ENCODE data around the gene PALLD.

The PALLD gene

GRCh38 chr4:168623484-168623883 lies 126.6 kb downstream of the PALLD start (continued):
- TF ChIP-seq ZNF146 (tag by site-specific recombination; IDR thresholded peaks at IDR 0.05), result no peak
- no peak for TF ChIP-seq ZSCAN30 (tag by site-specific recombination; IDR thresholded peaks at IDR 0.05)
- TF ChIP-seq PRDM6 (tag by site-specific recombination; IDR thresholded peaks at IDR 0.05), result no peak
- TF ChIP-seq ZNF175 (tag by site-specific recombination; IDR thresholded peaks at IDR 0.05), result no peak
- TF ChIP-seq, protein P1, sequence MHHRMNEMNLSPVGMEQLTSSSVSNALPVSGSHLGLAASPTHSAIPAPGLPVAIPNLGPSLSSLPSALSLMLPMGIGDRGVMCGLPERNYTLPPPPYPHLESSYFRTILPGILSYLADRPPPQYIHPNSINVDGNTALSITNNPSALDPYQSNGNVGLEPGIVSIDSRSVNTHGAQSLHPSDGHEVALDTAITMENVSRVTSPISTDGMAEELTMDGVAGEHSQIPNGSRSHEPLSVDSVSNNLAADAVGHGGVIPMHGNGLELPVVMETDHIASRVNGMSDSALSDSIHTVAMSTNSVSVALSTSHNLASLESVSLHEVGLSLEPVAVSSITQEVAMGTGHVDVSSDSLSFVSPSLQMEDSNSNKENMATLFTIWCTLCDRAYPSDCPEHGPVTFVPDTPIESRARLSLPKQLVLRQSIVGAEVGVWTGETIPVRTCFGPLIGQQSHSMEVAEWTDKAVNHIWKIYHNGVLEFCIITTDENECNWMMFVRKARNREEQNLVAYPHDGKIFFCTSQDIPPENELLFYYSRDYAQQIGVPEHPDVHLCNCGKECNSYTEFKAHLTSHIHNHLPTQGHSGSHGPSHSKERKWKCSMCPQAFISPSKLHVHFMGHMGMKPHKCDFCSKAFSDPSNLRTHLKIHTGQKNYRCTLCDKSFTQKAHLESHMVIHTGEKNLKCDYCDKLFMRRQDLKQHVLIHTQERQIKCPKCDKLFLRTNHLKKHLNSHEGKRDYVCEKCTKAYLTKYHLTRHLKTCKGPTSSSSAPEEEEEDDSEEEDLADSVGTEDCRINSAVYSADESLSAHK (tag by site-specific recombination; IDR thresholded peaks at IDR 0.05), result no peak
- TF ChIP-seq, protein P2, sequence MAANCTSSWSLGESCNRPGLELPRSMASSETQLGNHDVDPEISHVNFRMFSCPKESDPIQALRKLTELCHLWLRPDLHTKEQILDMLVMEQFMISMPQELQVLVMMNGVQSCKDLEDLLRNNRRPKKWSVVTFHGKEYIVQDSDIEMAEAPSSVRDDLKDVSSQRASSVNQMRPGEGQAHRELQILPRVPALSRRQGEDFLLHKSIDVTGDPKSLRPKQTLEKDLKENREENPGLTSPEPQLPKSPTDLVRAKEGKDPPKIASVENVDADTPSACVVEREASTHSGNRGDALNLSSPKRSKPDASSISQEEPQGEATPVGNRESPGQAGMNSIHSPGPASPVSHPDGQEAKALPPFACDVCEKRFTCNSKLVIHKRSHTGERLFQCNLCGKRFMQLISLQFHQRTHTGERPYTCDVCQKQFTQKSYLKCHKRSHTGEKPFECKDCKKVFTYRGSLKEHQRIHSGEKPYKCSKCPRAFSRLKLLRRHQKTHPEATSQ (tag by site-specific recombination; IDR thresholded peaks at IDR 0.05), result no peak
- no peak for TF ChIP-seq ZNF830 (tag by site-specific recombination; IDR thresholded peaks at IDR 0.05; ENCODE audit: low read depth)
- TF ChIP-seq ZNF133 (tag by site-specific recombination; IDR thresholded peaks at IDR 0.05), result no peak
- TF ChIP-seq, protein P3, sequence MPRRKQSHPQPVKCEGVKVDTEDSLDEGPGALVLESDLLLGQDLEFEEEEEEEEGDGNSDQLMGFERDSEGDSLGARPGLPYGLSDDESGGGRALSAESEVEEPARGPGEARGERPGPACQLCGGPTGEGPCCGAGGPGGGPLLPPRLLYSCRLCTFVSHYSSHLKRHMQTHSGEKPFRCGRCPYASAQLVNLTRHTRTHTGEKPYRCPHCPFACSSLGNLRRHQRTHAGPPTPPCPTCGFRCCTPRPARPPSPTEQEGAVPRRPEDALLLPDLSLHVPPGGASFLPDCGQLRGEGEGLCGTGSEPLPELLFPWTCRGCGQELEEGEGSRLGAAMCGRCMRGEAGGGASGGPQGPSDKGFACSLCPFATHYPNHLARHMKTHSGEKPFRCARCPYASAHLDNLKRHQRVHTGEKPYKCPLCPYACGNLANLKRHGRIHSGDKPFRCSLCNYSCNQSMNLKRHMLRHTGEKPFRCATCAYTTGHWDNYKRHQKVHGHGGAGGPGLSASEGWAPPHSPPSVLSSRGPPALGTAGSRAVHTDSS (tag by site-specific recombination; IDR thresholded peaks at IDR 0.05), result no peak
- no peak for TF ChIP-seq ZNF473 (tag by site-specific recombination; IDR thresholded peaks at IDR 0.05)
- no peak for TF ChIP-seq ZNF837 (tag by site-specific recombination; IDR thresholded peaks at IDR 0.05)
- no peak for TF ChIP-seq SP3 (tag by site-specific recombination; IDR thresholded peaks at IDR 0.05)

DNA sequence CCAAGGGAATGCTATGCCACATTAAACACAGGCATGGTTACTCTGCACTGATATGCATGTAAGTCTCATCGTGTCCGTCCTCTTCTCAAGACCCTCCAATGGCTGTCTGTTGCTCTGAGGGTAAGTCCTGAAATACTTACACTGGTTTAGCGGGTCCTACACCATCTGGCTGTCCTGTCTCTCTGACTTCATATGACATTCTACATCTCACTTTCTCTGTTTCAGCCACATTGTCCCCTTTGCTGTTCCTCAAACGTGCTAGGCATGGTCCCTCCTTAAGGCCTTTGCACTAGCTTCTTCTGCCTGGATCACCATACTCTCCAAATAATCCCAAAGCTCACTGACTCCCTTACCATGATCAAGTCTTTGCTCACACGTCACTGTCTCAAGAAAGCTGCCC lies 131.4 kb downstream of the PALLD start:
- ChIA-PET CTCF (interaction anchor here (0.8 to 1.0 kb wide), 2 partner anchors 42 to 68 kb away, joined by 4 to 5 read pairs; no protein-coding TSS in a partner anchor), POLR2A (no interaction called here)
- Histone ChIP-seq H3K27ac (ENCODE audit: extremely low read depth, low read depth, low read length) (no peak overlapping the region), H3K36me3 (ENCODE audit: control insufficient read depth in 2 of 2, insufficient read depth in 1 of 2, low read length in 2 of 2) (no peaks in the 10 kb centered on the region), H3K4me1 (ENCODE audit: control insufficient read depth, insufficient read depth, low read length) (peaks cover 10% of the 10 kb centered on the region; the same call in 1 of the 2 replicates), H3K9me3 (ENCODE audit: control insufficient read depth, insufficient read depth, low read depth, low read length) (no peaks in the 10 kb centered on the region), H3K4me3 (ENCODE audit: low read depth, low read length) (no peak overlapping the region)
- TF ChIP-seq ZNF510 (tag by site-specific recombination; IDR thresholded peaks at IDR 0.05; ENCODE audit: insufficient replicate concordance) (no peak), HOXD13 (CRISPR knock-in tag; IDR thresholded peaks at IDR 0.05; ENCODE audit: borderline replicate concordance) (no peak), ZNF175 (tag by site-specific recombination; IDR thresholded peaks at IDR 0.05) (no peak), ZNF174 (tag by site-specific recombination; IDR thresholded peaks at IDR 0.05) (no peak), ZNF548 (tag by site-specific recombination; IDR thresholded peaks at IDR 0.05) (no peak), SETDB1 (IDR thresholded peaks at IDR 0.05; ENCODE audit: insufficient read length, low read length) (no peak), ZSCAN23 (tag by site-specific recombination; IDR thresholded peaks at IDR 0.05) (no peak), ZNF707 (tag by site-specific recombination; IDR thresholded peaks at IDR 0.05) (no peak), ZNF398 (tag by site-specific recombination; IDR thresholded peaks at IDR 0.05) (no peak), ZNF16 (tag by site-specific recombination; IDR thresholded peaks at IDR 0.05; ENCODE audit: low read depth) (no peak), ZNF677 (tag by site-specific recombination; IDR thresholded peaks at IDR 0.05) (no peak)
- TF ChIP-seq, protein P4, sequence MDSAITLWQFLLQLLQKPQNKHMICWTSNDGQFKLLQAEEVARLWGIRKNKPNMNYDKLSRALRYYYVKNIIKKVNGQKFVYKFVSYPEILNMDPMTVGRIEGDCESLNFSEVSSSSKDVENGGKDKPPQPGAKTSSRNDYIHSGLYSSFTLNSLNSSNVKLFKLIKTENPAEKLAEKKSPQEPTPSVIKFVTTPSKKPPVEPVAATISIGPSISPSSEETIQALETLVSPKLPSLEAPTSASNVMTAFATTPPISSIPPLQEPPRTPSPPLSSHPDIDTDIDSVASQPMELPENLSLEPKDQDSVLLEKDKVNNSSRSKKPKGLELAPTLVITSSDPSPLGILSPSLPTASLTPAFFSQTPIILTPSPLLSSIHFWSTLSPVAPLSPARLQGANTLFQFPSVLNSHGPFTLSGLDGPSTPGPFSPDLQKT (IDR thresholded peaks at IDR 0.05; ENCODE audit: borderline replicate concordance, low read depth, low read length), result no peak

All from HEK293 (cell line).